ENCODE measurements around the gene ROBO1.

Gene ROBO1

DNA sequence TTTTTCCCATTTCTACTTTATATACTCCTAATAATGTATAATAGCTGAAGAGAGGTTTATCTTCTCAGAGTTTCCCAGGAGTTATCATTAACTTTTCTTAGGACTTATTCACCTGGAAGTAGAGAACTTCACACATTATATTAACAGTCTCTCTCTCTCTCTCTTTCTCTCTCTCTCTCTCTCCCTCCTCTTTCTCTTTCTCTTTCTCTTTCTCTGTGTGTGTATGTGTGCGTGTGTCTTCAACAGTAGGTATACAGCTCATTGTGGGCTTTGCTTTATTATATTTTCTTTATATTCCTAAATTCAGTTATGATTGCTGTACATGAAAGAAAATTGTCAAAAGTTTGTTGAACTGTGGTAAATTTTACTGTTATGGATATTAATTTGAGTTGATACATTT lies 353.8 kb downstream of the ROBO1 start:
- TF ChIP-seq, protein P1, sequence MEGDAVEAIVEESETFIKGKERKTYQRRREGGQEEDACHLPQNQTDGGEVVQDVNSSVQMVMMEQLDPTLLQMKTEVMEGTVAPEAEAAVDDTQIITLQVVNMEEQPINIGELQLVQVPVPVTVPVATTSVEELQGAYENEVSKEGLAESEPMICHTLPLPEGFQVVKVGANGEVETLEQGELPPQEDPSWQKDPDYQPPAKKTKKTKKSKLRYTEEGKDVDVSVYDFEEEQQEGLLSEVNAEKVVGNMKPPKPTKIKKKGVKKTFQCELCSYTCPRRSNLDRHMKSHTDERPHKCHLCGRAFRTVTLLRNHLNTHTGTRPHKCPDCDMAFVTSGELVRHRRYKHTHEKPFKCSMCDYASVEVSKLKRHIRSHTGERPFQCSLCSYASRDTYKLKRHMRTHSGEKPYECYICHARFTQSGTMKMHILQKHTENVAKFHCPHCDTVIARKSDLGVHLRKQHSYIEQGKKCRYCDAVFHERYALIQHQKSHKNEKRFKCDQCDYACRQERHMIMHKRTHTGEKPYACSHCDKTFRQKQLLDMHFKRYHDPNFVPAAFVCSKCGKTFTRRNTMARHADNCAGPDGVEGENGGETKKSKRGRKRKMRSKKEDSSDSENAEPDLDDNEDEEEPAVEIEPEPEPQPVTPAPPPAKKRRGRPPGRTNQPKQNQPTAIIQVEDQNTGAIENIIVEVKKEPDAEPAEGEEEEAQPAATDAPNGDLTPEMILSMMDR (conservative IDR thresholded peaks at IDR 0.05; ENCODE audit: low read depth) = no peak
- CTCF ChIA-PET = no interaction called here
- POLR2A ChIA-PET (ENCODE audit: low non-redundant PET) = no interaction called here
- no peak for DNase-seq (ENCODE audit: low spot score)
- H3K27ac ChIP-seq = no peak overlapping the region

DNA sequence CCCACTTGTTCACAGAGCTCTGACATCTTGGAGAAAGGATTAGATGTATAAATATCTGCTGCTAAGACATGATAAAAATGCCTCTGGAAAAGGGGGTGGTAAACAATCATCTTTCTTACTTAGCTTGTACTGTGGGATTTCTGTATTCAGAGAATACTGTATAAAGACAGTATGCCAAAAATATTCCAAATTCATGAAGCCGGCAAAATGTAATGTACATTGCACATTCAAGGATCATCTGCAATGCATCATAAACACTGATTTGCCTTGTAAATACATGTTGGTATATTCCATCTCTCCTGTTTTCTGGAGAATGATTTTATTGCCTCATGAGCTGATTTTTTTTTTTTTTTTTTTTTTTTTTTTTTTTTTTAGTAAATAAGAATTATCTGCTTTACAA lies 355.3 kb downstream of the ROBO1 start:
- ChIA-PET CTCF (no interaction called here), POLR2A (ENCODE audit: low non-redundant PET) (no interaction called here)
- DNase-seq (ENCODE audit: low spot score) = no peak
- TF ChIP-seq, protein P1 (conservative IDR thresholded peaks at IDR 0.05; ENCODE audit: low read depth) = no peak
- no peak overlapping the region for H3K27ac ChIP-seq

DNA sequence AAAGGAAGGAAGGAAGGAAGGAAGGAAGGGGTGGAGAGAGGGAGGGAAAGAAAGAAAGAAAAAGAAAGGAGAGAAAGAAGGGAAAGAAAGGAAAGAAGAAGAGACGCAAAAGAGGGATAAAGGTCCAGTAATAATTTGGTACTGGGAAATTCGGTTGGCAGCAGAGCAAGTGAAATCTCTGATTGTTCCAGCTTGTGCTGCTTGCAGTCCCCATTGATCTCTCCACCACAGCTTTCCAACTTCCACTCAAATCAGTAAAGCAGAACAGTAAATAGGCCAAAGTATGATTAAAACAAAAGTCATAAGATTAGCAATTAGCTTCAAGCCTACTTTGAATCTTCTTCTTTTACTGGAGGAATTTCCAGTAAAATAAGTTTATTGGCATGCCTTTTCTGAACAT lies 357.2 kb downstream of the ROBO1 start:
- TF ChIP-seq, protein P1 (conservative IDR thresholded peaks at IDR 0.05; ENCODE audit: low read depth) = no peak
- POLR2A ChIA-PET (ENCODE audit: low non-redundant PET) = no interaction called here
- CTCF ChIA-PET = no interaction called here
- no peak for DNase-seq (ENCODE audit: low spot score)
- H3K27ac ChIP-seq = no peak overlapping the region

DNA sequence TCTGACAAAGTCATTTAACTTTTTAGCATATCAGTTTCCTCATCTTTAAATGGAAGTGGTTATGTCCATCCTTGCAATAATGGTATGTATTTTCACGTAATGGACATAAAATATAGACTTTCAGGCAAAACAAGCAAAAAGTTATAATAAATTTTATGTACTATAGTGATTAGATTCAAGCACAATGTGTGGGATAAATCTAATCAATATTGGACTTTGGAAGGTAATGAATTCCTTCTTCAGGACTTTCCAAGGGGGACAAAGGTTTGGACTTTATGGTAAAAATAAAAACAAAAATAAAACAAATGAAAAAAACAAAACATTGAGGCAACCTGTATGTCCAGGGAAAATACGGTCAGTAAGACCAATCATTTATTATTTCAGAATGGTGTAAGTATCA lies 357.7 kb downstream of the ROBO1 start:
- CTCF ChIA-PET = no interaction called here
- DNase-seq (ENCODE audit: low spot score) = no peak
- POLR2A ChIA-PET (ENCODE audit: low non-redundant PET) = no interaction called here
- TF ChIP-seq, protein P1 (conservative IDR thresholded peaks at IDR 0.05; ENCODE audit: low read depth) = no peak
- no peak overlapping the region for H3K27ac ChIP-seq

DNA sequence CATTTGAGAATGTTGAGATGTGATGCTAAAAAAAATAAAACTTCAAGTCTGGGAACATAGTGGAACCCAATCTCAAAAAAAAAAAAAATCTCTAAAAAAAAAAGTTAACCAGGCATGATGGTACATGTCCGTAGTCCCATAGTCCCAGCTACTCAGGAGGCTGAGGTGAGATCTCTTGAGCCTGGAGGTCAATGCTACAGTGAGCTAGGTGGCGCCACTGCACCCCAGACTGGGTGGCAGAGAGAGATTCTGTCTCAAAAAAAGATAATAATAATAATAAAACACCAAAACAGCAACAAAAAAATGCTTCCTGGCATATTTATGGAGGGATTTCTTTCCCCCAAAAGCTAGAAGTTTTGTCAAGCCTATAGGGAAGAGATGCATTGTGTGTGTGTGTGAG lies 361.6 kb downstream of the ROBO1 start:
- CTCF ChIA-PET = interaction anchor here (0.6 kb wide), 1 partner anchor 44 kb away, joined by 3 read pairs; no protein-coding TSS in a partner anchor
- DNase-seq (ENCODE audit: low spot score) = no peak
- H3K27ac ChIP-seq = no peak overlapping the region
- TF ChIP-seq, protein P1 (conservative IDR thresholded peaks at IDR 0.05; ENCODE audit: low read depth) = no peak
- POLR2A ChIA-PET (ENCODE audit: low non-redundant PET) = no interaction called here

DNA sequence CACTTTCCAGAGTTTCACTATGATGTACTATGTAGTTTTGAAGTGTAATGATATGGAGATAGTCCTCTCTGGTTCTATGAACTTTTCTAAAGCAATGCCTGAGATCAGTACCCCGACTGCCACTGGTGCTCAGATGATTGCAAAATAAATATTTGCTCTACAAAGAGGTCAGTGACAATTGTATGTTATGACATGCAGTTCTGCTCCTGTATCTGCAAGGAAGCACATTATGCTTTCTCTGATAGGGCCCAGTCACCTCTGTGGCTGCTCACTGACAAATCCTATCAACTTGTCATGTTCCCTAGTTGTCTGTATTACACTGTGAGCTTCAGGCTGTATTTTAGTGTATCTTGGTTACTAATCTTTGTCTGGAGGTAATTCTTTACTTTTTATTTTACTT lies 362.6 kb downstream of the ROBO1 start:
- no peak for DNase-seq (ENCODE audit: low spot score)
- no peak overlapping the region for H3K27ac ChIP-seq
- ChIA-PET CTCF (no interaction called here), POLR2A (ENCODE audit: low non-redundant PET) (no interaction called here)
- TF ChIP-seq, protein P1 (conservative IDR thresholded peaks at IDR 0.05; ENCODE audit: low read depth) = no peak

DNA sequence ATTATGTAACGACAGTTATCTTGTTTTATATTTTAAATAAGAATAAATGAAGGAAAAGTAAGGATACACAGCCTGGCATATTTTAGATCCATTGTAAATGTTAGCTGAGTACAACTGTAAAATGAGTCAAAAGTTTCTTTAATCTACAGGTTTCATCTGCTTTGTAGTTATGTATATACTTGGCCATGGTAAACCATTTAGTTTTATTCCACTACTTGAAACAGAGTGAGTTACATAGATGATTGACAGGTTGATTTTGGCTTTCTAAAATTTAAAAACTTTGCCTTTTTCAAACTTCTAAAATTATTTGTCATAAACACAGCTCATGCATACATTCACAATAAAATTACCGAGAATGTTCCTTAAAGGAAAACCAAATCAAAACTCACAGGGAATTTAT lies 371.2 kb downstream of the ROBO1 start:
- POLR2A ChIA-PET (ENCODE audit: low non-redundant PET) = no interaction called here
- no peak for DNase-seq (ENCODE audit: low spot score)
- TF ChIP-seq, protein P1 (conservative IDR thresholded peaks at IDR 0.05; ENCODE audit: low read depth) = no peak
- CTCF ChIA-PET = no interaction called here
- H3K27ac ChIP-seq = no peak overlapping the region

All from RWPE1 (cell line).